ENCODE results near the gene NAV3. TPM values are rescaled to one million over a fixed set of nuclear protein-coding genes. Genes with fewer than 3 reads are reported as not detected.

The NAV3 gene
- total and polyA plus RNA-seq, 2 donors (not counting 1 experiment from before 2014, with no cell fraction given), result not detected

- no CpG with 5 or more reads among the region's 2 CpGs for WGBS (ENCODE audit: insufficient coverage)
- H2AFZ ChIP-seq (ENCODE audit: insufficient read depth, low read depth, low read length, poor library complexity, severe bottlenecking), result no peak overlapping the region
- no peaks in the 10 kb centered on the region for H3K79me2 ChIP-seq (ENCODE audit: control insufficient read depth, insufficient read depth, low read length)
Observed at GRCh38 chr12:78118486-78118885, 287.8 kb downstream of the NAV3 start.

GRCh38 chr12:78119351-78119918 lies 288.7 kb downstream of the NAV3 start:
- DNase-seq (no peak), ATAC-seq (ENCODE audit: low read depth) (no peak)
- ChIA-PET CTCF (no interaction called here), POLR2A (no interaction called here)
- Histone ChIP-seq H2AFZ (ENCODE audit: insufficient read depth, low read depth, low read length, poor library complexity, severe bottlenecking) (no peak overlapping the region), H3K4me3 (ENCODE audit: control extremely low read depth in 1 of 5, extremely low read depth in 1 of 5, insufficient read depth in 1 of 5, low read depth in 2 of 5, low read length in 4 of 5) (no peak overlapping the region), H3K4me2 (replicated peaks; ENCODE audit: low read depth, low read length, poor library complexity, severe bottlenecking) (no peak overlapping the region), H3K27ac (ENCODE audit: low read length in 2 of 2) (no peak overlapping the region), H3K36me3 (replicated peaks in 1 of 2; ENCODE audit: control extremely low read depth in 1 of 2, control insufficient read depth in 1 of 2, extremely low read depth in 1 of 2, insufficient read depth in 2 of 2, low read length in 1 of 2) (no peaks in the 10 kb centered on the region), H3K9me3 (ENCODE audit: control extremely low read depth in 1 of 3, control insufficient read depth in 2 of 3, insufficient read depth in 1 of 3, low read length in 2 of 3) (no peaks in the 10 kb centered on the region), H4K20me1 (ENCODE audit: control insufficient read depth, insufficient read depth, low read length, poor library complexity, severe bottlenecking) (no peaks in the 10 kb centered on the region), H3K9ac (ENCODE audit: low read length) (no peak overlapping the region), H3K27me3 (replicated peaks in 1 of 4; ENCODE audit: control extremely low read depth in 1 of 4, control insufficient read depth in 3 of 4, insufficient read depth in 4 of 4, low read length in 3 of 4) (no peaks in the 10 kb centered on the region), H3K4me1 (ENCODE audit: control insufficient read depth in 2 of 2, insufficient read depth in 2 of 2, low read length in 2 of 2) (no peaks in the 10 kb centered on the region), H3K79me2 (ENCODE audit: control insufficient read depth, insufficient read depth, low read length) (no peaks in the 10 kb centered on the region)
- Mint-ChIP-seq H3K9me3 (ENCODE audit: insufficient read depth) (no peaks in the 10 kb centered on the region), H3K27ac (no peak overlapping the region), H3K4me3 (no peak overlapping the region), H3K27me3 (no peaks in the 10 kb centered on the region), H3K4me1 (no peaks in the 10 kb centered on the region)
- no peak for TF ChIP-seq EZH2 (IDR thresholded peaks at IDR 0.05; ENCODE audit: borderline replicate concordance, insufficient read depth, low read depth, low read length, poor library complexity, severe bottlenecking)
- no peak for TF ChIP-seq CTCF (IDR thresholded peaks at IDR 0.05)
- intact Hi-C loops (cut with micrococcal nuclease), result no loop called here
- WGBS (ENCODE audit: insufficient coverage), result 83% methylated on average over 11 of the region's 12 CpGs

More at GRCh38 chr12:78118486-78118885, 287.8 kb downstream of the NAV3 start:
- no peak for ATAC-seq (ENCODE audit: low read depth)
- H3K27ac Mint-ChIP-seq, result no peak overlapping the region
- CTCF ChIA-PET, result interaction anchor here (0.6 kb wide), 1 partner anchor 823 kb away, joined by 3 read pairs; no protein-coding TSS in a partner anchor
- no peaks in the 10 kb centered on the region for H3K4me1 Mint-ChIP-seq
- no peaks in the 10 kb centered on the region for H3K27me3 ChIP-seq (replicated peaks in 1 of 4; ENCODE audit: control extremely low read depth in 1 of 4, control insufficient read depth in 3 of 4, insufficient read depth in 4 of 4, low read length in 3 of 4)
- H3K4me1 ChIP-seq (ENCODE audit: control insufficient read depth in 2 of 2, insufficient read depth in 2 of 2, low read length in 2 of 2), result no peaks in the 10 kb centered on the region
- no peak overlapping the region for H3K27ac ChIP-seq (ENCODE audit: low read length in 2 of 2)
- H3K9me3 ChIP-seq (ENCODE audit: control extremely low read depth in 1 of 3, control insufficient read depth in 2 of 3, insufficient read depth in 1 of 3, low read length in 2 of 3), result peaks cover 0 to under 1% (median under 1%) of the 10 kb centered on the region in 3 donors
- DNase-seq, result no peak
- POLR2A ChIA-PET, result no interaction called here
- H3K4me2 ChIP-seq (replicated peaks; ENCODE audit: low read depth, low read length, poor library complexity, severe bottlenecking), result no peak overlapping the region
- H3K9ac ChIP-seq (ENCODE audit: low read length), result no peak overlapping the region
- H3K27me3 Mint-ChIP-seq, result no peaks in the 10 kb centered on the region
- no peaks in the 10 kb centered on the region for H3K36me3 ChIP-seq (replicated peaks in 1 of 2; ENCODE audit: control extremely low read depth in 1 of 2, control insufficient read depth in 1 of 2, extremely low read depth in 1 of 2, insufficient read depth in 2 of 2, low read length in 1 of 2)
- TF ChIP-seq CTCF (IDR thresholded peaks at IDR 0.05), result no peak
- TF ChIP-seq EZH2 (IDR thresholded peaks at IDR 0.05; ENCODE audit: borderline replicate concordance, insufficient read depth, low read depth, low read length, poor library complexity, severe bottlenecking), result no peak
- peaks cover 4% of the 10 kb centered on the region for H3K9me3 Mint-ChIP-seq (ENCODE audit: insufficient read depth)
- H3K4me3 ChIP-seq (ENCODE audit: control extremely low read depth in 1 of 5, extremely low read depth in 1 of 5, insufficient read depth in 1 of 5, low read depth in 2 of 5, low read length in 4 of 5), result no peak overlapping the region
- H3K4me3 Mint-ChIP-seq, result no peak overlapping the region
- intact Hi-C loops (cut with micrococcal nuclease), result no loop called here
- H4K20me1 ChIP-seq (ENCODE audit: control insufficient read depth, insufficient read depth, low read length, poor library complexity, severe bottlenecking), result no peaks in the 10 kb centered on the region
